Retinal pigment epithelial cell (primary cell): ENCODE results near the gene KREMEN1.
"Not testable (repeated sequence)": the region's sequence is repeated elsewhere in the genome, so short reads cannot be mapped to it uniquely, and the experiment has no call there.

Experiments
- DNase-seq: peaks from one replicate; pipeline ENCODE4 v3.0.0-alpha.2; 2010; ENCODE audit warnings: low read depth
- H3K4me3 ChIP-seq: 2 replicates; pipeline ENCODE4 v1.5.1; 2011; ENCODE audit warnings: mild to moderate bottlenecking, low read length, control low read depth, moderate library complexity
- TF ChIP-seq, protein P1 (sequence below): conservative IDR thresholded peaks from 2 replicates; pipeline ENCODE4 v1.5.1; 2011; ENCODE audit warnings: low read depth, low read length, control low read depth, inconsistent platforms

The KREMEN1 gene

DNA sequence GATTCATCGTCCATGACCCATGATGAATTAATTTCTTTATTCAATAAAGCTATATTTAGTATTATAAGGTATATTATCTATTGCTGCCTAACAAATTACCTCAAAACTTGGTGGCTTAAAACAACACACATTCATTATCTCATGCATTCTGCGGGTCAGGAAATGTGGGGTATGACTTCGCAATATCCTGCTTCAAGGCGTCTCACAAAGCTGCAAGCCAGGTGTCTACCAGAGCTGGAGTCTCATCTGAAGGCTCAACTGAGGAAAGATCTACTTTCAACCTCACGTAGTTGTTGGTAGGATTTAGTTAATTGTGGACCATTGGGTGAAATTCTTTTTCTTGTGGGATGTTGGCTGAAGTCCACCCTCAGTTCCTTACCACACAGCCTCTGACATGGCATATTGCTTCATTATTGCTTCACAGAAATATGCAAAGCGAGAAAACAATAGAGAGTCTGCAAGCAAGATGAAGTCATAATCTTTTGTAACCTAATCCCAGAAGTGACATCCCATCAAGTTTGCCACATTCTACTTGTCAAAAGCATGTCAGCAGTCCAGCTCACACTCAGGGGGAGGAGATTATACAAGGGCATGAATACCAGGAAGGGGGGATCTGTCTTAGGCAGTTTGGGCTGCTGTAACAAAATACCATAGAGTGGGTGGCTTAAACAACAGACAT, 45.1 kb downstream of the KREMEN1 start:
- DNase-seq = no peak
- TF ChIP-seq, protein P1, sequence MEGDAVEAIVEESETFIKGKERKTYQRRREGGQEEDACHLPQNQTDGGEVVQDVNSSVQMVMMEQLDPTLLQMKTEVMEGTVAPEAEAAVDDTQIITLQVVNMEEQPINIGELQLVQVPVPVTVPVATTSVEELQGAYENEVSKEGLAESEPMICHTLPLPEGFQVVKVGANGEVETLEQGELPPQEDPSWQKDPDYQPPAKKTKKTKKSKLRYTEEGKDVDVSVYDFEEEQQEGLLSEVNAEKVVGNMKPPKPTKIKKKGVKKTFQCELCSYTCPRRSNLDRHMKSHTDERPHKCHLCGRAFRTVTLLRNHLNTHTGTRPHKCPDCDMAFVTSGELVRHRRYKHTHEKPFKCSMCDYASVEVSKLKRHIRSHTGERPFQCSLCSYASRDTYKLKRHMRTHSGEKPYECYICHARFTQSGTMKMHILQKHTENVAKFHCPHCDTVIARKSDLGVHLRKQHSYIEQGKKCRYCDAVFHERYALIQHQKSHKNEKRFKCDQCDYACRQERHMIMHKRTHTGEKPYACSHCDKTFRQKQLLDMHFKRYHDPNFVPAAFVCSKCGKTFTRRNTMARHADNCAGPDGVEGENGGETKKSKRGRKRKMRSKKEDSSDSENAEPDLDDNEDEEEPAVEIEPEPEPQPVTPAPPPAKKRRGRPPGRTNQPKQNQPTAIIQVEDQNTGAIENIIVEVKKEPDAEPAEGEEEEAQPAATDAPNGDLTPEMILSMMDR = no peak
- no peak overlapping the region for H3K4me3 ChIP-seq

DNA sequence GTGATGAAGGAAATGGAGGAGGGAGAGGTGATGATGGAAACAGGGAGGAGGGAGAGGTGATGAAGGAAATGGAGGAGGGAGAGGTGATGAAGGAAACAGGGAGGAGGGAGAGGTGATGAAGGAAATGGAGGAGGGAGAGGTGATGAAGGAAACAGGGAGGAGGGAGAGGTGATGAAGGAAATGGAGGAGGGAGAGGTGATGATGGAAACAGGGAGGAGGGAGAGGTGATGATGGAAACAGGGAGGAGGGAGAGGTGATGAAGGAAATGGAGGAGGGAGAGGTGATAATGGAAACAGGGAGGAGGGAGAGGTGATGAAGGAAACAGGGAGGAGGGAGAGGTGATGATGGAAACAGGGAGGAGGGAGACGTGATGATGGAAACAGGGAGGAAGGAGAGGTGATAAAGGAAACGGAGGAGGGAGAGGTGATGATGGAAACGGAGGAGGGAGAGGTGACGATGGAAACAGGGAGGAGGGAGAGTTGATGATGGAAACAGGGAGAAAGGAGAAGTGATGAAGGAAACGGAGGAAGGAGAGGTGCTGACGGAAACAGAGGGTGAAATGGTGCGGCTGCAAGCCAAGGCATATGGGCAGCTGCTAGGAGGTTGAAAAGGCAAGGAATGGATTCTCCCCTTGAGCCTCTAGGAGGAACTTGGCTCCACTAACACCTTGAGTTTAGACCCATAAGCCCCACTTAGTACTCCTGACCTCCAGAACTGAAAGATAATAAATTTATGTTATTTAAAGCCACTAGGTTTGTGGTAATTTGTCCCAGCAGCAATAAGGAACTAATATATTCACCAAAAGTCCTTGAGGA, 47.5 kb downstream of the KREMEN1 start:
- not testable (repeated sequence) for DNase-seq, H3K4me3 ChIP-seq

DNA sequence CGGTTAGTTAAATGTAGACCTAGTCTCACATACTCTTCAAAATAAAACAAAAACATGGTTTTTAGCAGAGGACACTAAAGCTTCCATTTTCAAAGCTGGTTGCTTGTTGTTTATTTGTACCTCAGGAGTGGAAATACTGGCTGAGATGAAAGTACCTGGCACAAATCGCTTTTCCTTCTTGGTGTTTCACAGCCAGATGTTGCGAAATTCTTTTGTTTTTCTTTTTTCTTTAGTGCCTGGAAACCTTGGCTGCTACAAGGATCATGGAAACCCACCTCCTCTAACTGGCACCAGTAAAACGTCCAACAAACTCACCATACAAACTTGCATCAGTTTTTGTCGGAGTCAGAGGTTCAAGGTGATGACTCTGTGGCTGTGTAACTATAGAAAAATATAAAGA, 48.3 kb downstream of the KREMEN1 start:
- TF ChIP-seq, protein P1 = no peak
- DNase-seq = no peak
- no peak overlapping the region for H3K4me3 ChIP-seq

DNA sequence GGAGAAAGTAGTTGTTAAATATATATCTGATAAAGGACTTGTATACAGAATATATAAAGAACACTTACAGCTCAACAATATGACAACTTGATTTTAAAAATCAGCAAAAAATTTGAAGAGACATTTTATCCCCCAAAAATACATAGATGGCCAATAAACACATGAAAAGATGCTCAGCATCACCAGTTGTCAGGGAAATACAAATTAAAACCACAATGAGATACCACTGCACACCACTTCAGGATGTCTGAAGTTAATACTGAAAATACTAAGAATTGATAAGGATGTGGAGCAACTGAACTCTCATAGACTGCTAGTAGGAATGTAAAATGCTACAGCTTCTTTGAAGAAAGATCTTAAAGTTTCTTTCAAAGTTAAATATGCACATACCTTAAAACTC, 49.2 kb downstream of the KREMEN1 start:
- TF ChIP-seq, protein P1 = no peak
- DNase-seq = no peak
- no peak overlapping the region for H3K4me3 ChIP-seq

DNA sequence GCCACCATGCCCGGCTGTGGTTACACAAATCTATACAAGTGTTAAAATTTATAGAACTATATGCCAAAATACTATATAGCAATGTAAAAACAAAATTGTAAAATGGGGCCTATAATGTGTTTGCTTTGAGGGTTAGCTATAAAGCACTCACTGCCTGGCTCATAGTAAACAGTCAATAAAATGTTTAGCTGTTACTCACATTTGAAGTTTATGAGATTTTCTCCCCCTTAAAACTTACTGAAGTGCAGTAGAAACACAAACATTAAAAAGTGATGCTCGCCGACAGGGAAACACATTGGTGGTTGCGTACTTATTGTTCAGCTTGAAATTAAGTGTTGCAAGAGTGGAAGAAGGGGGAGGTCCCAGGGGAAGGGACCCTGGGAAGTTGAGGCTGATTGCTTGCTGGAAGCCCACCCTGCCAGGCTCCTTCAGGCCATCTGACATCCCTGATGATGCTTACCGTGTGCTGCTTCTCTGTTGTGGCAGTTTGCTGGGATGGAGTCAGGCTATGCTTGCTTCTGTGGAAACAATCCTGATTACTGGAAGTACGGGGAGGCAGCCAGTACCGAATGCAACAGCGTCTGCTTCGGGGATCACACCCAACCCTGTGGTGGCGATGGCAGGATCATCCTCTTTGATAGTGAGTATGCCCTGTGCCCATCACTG, 52.1 kb downstream of the KREMEN1 start:
- no peak overlapping the region for H3K4me3 ChIP-seq
- TF ChIP-seq, protein P1 = no peak
- no peak for DNase-seq

DNA sequence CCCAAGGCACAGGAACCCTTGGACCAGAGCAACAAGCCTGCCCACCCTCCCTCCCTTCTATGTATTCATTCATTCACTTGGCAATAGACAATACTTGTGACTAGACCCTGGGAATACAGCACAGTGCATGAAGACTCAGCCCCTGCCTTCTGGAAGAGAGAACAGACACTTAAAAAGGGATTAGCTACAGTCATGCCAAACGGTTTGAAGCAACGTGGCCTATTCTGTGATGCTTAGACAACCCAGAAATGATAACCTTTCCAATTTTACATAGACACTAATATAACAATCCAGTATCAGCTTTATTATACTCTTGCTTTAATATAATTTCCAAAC, 52.6 kb downstream of the KREMEN1 start:
- H3K4me3 ChIP-seq = no peak overlapping the region
- TF ChIP-seq, protein P1 = no peak
- no peak for DNase-seq

DNA sequence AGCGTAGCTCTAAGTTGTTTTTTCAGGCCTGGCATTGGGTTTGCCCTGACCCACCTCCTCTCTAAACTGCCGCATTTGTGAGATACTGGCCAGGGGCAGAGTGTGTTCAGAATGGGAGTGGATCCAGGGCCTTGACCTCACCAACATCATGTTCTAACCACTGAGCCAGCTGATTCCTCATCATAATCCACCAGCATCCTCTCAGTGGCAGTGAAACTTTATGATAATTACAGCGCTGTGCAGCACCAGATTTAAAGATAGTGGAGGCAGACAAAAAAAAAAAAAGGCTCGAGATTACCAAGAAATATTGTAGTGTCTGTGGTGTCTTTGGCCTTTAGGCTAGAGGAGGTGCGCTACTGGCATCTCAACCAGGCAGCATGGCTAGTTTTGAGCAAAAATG, 53.0 kb downstream of the KREMEN1 start:
- DNase-seq = no peak
- TF ChIP-seq, protein P1 = no peak
- no peak overlapping the region for H3K4me3 ChIP-seq
